GM21528 (cell line): Measurements from ENCODE around the gene VSTM4.

Source experiments
- ATAC-seq: cut with Tn5 transposase; IDR thresholded peaks from one replicate; pipeline ENCODE4 v1.9.1; 2021; ENCODE audit warnings: mild to moderate bottlenecking, moderate library complexity; ENCODE audit not compliant: unreplicated experiment, low FRiP score

VSTM4 gene

DNA sequence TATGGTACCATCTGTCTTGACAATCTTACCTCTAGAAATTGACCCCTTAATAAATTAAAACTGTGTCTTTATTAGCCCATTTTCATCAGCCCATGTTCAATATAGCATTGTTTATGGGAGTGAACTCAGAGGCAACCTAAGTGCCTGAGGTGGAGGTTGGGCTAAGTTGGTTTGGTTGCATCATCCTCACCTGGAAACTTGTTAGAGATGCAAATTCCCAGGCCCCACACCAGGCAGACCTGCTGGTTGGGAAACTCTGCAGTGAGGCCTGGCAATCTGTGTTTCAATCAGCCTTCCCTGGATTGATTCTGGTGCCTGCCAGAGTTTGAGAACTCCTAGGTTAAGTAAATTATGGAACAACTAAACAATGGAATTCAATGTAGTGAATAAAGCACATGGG, 27.9 kb upstream of the VSTM4 start:
- ATAC-seq, result no peak

DNA sequence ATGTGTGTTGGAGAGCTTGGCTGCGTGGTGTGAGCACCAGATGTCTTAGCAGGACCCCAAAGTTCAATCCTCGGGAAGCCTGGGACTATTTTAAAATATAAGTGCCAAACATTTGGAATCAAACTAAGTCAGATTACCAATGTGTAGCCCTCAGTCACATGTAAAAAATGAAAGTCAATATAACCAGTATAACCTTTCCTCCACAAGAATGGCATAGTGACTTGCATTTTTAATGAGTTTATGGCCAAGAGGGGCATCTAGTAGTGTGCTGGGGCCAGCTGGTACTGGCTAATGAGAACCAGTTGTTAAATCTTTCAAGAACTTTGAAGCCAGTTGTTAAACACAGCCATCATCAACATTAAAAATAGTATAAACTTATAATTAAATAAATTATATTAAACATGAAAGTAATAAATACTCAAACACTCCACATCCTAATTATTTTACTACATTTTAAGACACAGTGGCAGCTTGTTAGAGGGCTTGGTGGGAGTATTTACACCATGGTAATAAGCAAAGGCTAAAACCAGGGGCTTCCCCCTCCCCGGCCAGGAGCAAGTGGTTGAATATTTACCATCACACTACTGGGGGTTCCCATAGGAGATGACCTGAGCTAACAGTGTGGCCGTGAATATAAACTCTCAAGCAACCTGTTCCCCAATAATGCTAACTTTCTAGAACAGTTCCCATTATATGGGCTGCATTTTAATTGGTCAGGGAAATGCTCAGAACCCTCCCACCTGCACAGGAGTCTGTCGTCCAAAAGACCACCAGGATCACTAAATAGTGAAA, 26.4 kb upstream of the VSTM4 start:
- ATAC-seq, result no peak

DNA sequence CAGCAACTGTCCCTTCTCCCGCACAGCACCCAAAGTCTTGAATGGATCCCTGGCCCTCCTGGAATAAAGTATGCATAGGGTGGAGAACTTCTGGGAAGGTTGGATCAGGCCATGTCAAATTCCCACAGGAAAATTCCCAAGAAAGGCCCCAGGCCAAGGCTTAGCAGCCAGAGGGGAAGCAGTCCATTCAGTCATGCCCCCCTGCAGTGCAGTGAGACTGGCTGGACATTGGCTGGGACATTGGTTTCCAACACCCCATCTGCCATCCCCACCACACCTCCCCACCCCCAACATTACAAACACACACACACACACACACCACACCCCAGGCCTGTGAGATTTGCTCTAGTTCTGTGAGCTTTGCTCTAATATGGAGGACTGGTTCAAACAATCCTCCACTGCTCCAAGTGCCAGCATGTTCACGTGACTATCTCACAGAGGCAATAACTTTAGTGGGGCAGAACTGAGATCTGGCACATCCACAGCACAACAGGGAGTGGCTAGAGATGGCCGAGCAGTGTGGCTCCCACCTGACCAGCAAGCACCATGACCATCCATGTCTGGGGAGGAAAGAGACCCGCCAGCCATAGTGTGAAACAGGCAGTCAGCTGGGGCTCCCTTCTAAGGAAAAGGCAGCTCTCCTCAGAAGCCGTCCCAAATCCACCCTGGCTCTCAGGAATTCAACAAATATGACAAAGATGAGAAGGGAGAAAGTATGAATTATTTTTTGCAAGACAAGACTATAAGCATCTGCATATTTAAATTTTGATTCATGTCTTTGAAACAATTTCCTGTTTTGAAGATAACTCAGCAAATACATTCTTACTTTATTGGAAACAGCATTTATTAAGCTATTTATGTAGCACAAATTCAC, 25.2 kb upstream of the VSTM4 start:
- no peak for ATAC-seq

DNA sequence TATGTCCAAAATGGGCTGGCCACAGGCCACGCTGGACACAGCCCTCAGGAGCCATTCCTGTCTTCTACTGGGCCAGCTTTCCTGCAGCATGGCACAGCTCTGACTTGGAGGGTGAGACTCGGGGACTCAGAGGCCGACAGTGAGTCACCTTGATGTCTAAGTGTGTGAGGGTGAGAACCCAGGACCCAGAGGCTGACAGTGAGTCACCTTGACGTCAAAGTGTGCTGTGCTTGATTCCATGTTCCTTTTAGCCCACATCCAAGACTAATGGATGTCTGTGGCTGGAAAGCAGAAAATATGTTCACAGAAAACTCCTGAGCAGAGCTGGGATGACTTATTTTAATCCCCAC, 24.5 kb upstream of the VSTM4 start:
- ATAC-seq, result no peak

DNA sequence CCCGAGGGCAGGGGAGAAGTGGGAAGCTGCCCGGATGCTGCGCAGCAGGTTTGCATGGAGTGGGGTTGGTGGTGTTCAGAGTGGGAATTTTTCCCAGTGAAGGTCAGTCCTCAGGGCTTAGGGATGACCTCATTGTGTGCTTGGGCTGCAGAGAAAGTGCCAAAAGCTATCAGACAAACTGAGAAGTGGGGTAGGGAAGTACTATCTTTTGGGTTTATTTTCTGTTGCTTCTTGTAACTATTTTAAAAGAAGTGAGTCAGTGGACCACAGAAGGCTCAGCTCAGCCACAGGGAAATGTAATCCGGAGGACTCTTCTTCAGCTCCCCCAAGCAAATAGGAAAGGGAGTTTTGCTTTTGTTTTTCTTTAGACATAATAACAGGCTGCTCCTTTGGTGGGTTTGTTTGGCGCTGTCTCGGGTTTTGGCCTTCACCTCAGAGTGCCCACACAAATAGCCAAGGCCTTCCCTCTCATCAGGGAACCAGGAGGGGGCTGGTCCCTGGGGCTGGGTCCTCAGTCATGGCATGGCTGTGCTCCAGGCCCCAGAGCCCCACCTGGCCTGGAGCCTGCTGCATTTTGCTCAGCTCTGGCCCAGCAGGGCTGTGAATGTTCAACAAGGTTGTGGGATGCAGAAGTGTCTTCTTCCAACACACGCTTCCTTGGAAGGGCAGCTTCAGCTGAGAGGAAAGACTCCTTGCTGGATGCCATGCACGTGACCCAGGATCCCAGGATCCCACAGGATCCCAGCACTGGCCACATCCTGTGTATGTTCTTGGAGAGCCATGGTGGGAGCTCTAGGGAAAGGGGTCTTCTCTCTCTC, 23.9 kb upstream of the VSTM4 start:
- ATAC-seq, result no peak

DNA sequence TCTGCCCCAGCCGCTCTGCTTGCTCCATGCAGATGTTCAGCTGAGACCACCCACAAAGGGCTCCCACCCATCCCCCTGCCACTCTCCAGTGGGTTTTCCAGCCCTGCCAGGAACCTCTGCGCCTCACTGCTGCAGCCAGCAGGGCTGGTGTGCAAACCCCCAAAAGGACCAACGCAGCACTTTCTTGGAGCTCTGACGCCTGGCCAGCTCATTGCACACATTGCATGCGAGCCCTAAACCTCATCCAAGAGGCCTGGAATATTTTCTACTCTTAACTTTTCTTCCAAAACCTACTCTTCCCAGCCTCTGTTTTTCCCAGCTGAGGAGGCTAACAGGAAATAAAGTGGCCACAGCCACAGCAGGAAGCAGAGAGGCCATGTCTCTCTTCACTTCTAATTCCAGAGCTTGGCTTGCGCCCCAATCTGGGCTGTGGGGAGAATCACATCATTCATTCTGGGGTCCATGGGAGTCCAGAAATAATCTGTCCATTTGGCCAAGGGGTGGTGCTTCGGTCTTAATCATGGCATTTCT, 23.1 kb upstream of the VSTM4 start:
- ATAC-seq, result no peak

DNA sequence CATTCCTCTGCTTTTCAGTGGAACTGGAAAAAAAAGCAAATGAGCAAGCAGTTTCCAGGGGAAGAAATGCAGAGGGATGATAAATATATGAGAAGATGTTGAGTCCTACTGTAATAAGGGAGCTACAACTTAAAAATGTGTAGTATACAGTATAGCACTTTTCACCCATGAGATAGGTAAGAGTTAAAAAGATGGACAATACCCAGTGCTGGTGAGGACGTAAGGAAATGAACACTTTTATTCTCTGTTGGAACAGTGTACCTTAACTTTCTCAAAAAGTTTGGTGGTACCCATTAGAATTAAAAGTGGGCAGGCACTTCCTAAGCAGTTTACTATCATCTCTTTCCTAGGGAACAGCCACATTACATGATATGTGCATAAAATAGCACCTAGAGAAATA, 21.2 kb upstream of the VSTM4 start:
- no peak for ATAC-seq

DNA sequence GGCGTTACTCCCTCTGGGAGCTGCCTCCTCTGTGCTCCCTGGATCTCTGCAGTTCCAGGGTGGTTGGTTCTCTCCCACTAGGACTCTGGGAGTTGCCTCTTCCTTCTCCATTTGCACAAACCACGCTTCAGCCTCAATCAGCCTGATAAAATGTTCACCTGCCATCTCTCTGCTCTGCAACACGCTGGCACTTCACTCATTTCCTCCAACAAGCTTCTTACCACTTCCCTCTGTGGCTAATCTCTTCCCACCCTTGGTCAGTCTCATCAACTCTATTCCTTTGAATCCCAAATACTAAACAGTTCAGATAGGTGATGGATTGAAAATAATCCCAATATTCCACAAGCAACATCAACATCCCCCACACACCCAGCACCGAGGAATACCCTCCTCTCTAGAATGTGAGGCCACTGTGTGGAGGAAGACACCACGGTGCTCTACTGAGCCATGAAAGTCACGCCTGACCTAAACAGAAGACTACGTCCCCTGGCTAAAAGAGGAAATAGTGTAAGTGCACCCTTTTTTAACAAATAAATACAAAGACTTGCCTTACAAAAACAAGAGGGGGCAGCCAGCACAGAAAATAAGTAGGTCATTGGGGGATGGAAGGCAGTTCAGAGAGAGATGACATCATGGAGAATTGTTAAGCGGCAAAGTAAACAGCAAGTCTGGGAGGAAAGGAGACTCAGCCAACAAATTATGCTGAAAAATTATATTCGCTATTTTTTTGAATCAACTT, 20.4 kb upstream of the VSTM4 start:
- ATAC-seq, result no peak

DNA sequence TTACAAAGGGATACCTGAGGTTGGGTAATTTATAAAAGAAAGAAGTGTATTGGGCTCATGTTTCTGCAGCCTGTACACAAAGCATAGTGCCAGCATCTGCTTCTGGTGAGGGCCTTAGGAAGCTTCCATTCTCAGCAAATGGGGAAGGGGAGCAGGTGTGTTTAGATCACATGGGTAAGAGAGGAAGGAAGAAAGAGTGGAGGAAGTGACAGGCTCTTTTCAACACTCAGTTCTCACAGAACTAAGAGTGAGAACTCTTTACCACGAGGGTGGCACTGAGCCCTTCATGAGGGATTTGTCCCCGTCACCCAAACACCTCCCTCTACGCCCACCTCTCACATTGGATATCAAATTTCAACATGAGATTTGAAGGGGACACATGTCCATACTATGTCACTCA, 19.0 kb upstream of the VSTM4 start:
- no peak for ATAC-seq

DNA sequence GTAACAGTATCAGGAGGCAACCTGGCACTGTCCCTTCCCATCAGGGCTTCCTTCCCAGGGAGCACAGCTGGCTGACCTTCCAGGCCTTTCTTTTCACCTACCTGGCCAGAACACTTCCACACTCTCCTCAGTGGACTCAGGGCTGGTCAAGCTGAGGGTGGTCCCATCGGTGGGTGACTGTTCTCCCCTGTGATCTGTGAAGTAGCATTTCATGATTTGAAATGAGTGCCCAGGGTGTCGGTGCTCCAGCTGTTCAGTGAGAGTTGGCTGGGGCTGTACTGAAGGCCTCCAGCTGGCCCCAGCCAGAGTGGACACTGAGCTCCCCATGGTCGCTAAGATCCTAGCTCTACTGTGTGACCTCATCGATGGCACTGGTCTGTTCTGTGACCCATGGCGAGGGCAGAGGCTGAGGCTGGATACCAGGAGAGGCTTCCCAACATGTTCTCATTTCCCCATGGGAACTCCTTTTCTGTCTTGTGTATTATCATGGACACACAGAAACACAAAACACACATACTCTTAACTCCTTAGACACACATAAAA, 18.5 kb upstream of the VSTM4 start, which contains the start of gene FAM170B:
FAM170B (minus strand) TSS at position 316 of the 543 bp plus-strand sequence; CDS start at position 213, 103 bp downstream.
- ATAC-seq, result no peak

DNA sequence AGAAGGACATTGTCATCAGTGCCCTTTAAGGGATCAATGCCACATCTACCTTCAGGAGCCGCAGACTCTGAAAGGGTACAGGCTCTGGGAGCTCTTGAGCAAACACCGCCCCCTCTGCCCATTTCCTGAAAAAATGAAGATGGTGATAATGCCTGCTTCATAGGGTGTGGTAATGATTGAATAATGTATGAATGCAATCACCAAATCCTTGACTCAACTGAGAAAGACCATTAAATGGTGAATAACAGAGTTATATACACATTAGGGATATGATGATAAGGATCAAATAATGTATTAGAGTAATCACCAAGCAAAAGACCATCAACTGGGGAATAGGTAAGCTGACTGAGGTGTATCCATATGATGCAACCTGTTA, 17.0 kb upstream of the VSTM4 start:
- ATAC-seq, result no peak

DNA sequence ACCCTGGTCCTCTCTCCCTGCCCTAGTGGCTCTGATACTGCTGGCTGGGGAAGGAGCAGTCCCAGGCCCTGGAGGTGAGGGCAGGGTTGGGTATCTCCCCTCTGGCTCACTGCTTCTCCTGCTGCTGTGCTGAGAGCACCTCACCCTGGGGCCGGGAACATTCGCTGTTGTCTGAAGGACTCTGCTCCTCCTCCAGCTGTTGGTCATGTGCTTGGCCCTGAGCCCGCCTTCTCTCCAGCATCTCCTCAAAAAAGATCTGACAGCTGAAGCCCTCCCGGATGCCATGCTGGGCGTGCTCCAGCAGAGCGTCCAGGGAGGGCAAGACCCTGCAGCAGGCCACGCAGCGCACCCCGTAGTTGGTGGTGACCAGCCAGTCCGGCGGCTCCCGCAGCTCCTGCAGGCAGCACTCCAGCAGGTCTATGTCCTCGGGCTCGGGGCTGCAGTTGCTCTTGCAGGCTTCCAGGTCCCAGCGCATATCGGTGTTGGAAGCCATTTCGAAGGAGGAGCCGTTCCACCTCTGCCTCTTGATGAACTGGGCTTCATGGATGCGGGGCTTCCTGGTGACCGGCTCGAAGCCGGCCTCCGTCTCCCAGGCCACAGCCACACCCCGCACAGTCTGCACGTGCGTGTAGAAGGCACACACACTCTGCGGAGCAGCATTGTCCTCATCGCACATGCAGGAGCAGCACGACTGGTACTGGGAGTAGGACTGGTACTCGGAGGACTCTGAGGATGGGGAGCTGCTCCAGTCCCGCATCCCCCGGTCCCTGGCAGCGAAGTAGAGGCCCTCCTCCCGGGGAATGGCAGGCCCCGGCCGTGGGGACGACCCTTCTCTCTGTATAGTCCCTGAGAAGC, 16.4 kb upstream of the VSTM4 start:
- ATAC-seq, result no peak

DNA sequence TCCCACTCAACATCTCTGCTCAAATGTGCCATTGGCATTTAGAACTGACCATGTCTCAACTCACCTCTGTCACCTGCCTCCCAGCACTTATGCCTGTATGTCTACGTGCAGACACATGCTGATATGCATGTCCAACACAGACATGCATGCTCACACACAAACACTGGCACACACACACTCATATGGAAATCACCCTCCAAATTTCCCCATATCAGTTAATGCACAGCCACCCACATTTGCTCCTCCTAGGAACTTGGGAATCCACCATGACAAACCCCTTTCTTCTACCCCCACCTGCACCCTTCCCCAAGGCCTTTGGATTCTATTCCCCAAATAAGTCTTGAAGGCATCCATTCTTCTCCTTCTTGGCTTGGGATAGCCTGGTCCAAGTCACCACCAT, 14.1 kb upstream of the VSTM4 start:
- ATAC-seq, result no peak

DNA sequence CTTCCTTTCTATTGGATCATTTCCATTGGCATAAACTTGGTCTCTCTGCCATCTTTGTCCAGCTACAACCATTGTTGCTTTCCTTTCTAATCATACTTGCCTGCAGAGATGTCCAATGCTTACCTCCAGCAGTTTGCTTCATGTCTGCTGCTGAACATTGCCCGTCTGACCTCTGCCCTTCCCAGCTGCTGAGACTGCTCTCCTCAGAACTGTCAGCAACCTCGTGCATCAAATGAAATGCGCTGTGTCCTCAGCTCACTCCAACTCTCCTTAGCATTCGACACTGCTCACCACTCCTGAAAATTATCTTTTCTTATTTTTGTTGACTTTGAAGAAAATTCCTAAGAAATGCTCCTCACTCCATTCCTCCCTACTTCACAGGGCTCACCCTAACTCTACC, 13.5 kb upstream of the VSTM4 start:
- ATAC-seq, result no peak

DNA sequence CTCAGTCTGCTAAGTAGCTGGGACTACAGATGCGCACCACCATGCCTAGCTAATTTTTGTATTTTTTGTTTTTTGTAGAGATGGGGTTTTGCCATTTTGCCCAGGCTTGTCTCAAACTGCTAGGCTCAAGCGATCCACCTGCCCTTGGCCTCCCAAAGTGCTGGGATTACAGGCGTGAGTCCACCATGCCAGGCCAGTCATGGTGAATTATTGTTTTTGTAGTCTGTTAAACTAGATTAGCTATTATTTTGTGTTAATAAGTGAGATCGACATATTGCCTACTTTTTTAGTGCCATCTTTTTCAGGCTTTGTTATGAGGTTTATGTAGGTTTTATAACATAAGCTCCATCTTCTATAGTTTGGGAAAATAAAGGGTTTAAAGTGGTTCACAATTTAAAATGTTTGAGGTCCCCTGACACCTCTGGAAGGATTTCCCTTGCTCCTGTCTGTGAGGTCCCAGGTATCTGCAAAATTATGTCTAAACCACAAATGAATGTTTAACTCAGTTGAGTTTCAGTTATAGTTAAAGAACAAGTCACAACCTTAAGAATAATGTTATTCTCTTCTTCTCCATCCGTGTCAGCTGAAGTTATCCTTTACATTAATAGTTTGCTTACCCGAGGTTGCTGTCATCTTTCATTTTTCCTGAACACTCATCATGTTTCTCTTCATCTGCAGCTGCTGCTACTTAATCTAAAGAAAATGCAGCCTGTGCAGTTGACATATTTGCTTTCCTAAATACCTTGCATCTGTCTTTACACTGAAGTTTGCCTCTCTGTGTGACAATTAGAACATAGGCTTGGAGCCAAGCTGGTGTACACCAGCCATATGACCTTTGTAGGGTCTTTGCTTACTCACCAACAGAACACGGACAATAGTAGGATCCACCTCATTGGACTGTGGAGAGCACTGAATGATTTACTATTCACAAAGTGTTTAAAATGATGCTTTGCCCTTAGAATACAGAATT, 8.9 kb upstream of the VSTM4 start:
- ATAC-seq, result no peak

DNA sequence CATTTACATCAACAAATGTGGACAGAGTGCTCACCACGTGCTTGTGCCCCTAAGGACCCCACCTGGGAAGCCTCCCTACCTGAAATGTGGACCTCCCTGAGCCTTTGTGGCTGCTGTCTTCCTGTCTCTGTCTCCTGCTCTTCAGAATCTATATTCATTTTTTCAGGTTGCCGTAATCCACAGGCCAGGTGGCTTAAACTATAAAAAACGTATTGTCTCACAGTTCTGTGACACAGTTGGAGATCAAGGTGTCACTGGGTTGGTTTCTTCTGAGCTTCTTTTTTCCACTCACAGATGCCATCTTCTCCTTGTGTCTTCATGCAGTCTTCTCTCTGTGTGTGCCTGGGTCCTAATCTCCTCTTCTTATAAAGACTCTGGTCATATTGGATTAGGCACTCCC, 5.6 kb upstream of the VSTM4 start:
- no peak for ATAC-seq

DNA sequence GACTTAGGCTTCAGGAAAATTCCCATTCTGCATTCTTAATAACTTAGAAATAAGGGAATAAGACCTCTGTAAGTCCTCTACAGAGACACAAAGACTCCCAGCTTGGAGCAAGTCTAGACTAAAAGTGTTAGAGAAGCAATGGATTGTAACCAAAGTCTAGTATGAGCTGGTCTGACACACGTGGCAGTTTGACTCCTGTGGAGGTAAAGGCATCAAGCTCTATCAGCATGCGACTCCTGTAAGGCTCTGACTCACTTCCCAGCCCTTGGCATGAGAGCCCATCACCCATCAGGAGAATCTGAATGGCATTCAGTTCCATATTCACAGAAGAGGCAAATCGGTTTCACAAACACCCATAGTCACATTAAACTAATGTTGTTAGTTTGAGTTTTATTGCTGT, 4.4 kb upstream of the VSTM4 start:
- no peak for ATAC-seq
